ENCODE results near the gene ARMC9. TPM values are rescaled to one million over a fixed set of nuclear protein-coding genes. Genes with fewer than 3 reads are reported as not detected.

Gene ARMC9
- total and polyA plus RNA-seq, 2 donors (not counting 3 experiments of a cell fraction or from before 2014, with no cell fraction given), result 16.4 to 24.2 TPM

- Histone ChIP-seq H3K27me3 (ENCODE audit: control insufficient read depth in 2 of 2, insufficient read depth in 2 of 2, low read length in 2 of 2) (no peaks in the 10 kb centered on the region), H3K4me1 (ENCODE audit: control insufficient read depth, extremely low read depth, insufficient read depth, low read length) (peaks cover 11% of the 10 kb centered on the region), H3K36me3 (ENCODE audit: control insufficient read depth in 2 of 2, extremely low read depth in 1 of 2, insufficient read depth in 2 of 2, low read length in 2 of 2) (peaks cover 0 to 2% of the 10 kb centered on the region in 2 experiments), H3K4me2 (ENCODE audit: insufficient read depth, low read length) (no peak overlapping the region), H3K9me1 (replicated peaks; ENCODE audit: control insufficient read depth, extremely low read depth, insufficient read depth, low read length) (no peaks in the 10 kb centered on the region), H4K20me1 (replicated peaks; ENCODE audit: control insufficient read depth, extremely low read depth, insufficient read depth, low read length) (no peaks in the 10 kb centered on the region), H3K4me3 (replicated peaks in 1 of 3; ENCODE audit: insufficient read depth in 1 of 3, low read depth in 1 of 3, low read length in 3 of 3) (no peak overlapping the region), H2AFZ (ENCODE audit: low read depth, low read length) (no peak overlapping the region), H3K27ac (ENCODE audit: insufficient read depth, low read depth, low read length) (no peak overlapping the region), H3K9me3 (replicated peaks; ENCODE audit: control insufficient read depth, insufficient read depth, low read length) (no peaks in the 10 kb centered on the region), H3K9ac (replicated peaks; ENCODE audit: extremely low read depth, insufficient read depth, low read length) (no peak overlapping the region), H3K79me2 (ENCODE audit: control insufficient read depth, insufficient read depth, low read length) (no peaks in the 10 kb centered on the region)
- FAIRE-seq, result no peak
- ChIA-PET POLR2A (no interaction called here), CTCF (interaction anchor here (0.6 to 1.3 kb wide), 3 partner anchors 8 to 39 kb away, joined by 3 to 4 read pairs (median 3); no protein-coding TSS in a partner anchor)
- no peak for TF ChIP-seq EZH2 (IDR thresholded peaks at IDR 0.05; ENCODE audit: borderline replicate concordance, low read depth, low read length, severe bottlenecking)
- intact Hi-C loops (cut with micrococcal nuclease) (no loop called here), dilution Hi-C loops (cut with MboI; ENCODE audit: extremely low pct_ligation_motif_present, low sequenced_read_pairs) (no loop called here)
- DNase-seq (ENCODE audit: low read depth, low spot score), result no peak
- BruUV-seq (replicated peaks), result no TSS peak
Observed at GRCh38 chr2:231336236-231336635, 137.8 kb downstream of the ARMC9 start.

- no peak overlapping the region for H3K4me3 ChIP-seq (replicated peaks in 1 of 3; ENCODE audit: insufficient read depth in 1 of 3, low read depth in 1 of 3, low read length in 3 of 3)
- FAIRE-seq (no peak), DNase-seq (ENCODE audit: low read depth, low spot score) (no peak)
- H3K9me3 ChIP-seq (replicated peaks; ENCODE audit: control insufficient read depth, insufficient read depth, low read length), result no peaks in the 10 kb centered on the region
- BruUV-seq (replicated peaks), result no TSS peak
- POLR2A ChIA-PET, result no interaction called here
- no peak overlapping the region for H3K27ac ChIP-seq (ENCODE audit: insufficient read depth, low read depth, low read length)
- H3K79me2 ChIP-seq (ENCODE audit: control insufficient read depth, insufficient read depth, low read length), result no peaks in the 10 kb centered on the region
- H2AFZ ChIP-seq (ENCODE audit: low read depth, low read length), result no peak overlapping the region
- H3K4me1 ChIP-seq (ENCODE audit: control insufficient read depth, extremely low read depth, insufficient read depth, low read length), result peaks cover 11% of the 10 kb centered on the region
- H4K20me1 ChIP-seq (replicated peaks; ENCODE audit: control insufficient read depth, extremely low read depth, insufficient read depth, low read length), result no peaks in the 10 kb centered on the region
- intact Hi-C loops (cut with micrococcal nuclease) (no loop called here), dilution Hi-C loops (cut with MboI; ENCODE audit: extremely low pct_ligation_motif_present, low sequenced_read_pairs) (no loop called here)
- CTCF ChIA-PET, result interaction anchor here (1.3 kb wide), 1 partner anchor 28 kb away, joined by 4 read pairs; no protein-coding TSS in a partner anchor
- H3K36me3 ChIP-seq (ENCODE audit: control insufficient read depth in 2 of 2, extremely low read depth in 1 of 2, insufficient read depth in 2 of 2, low read length in 2 of 2), result peaks cover 0 to 2% of the 10 kb centered on the region in 2 experiments
- TF ChIP-seq FOS (IDR thresholded peaks at IDR 0.05; ENCODE audit: borderline replicate concordance, insufficient read depth, low read length), result no peak
- no peak for TF ChIP-seq CTCF (IDR thresholded peaks at IDR 0.05; ENCODE audit: extremely low read depth in 1 of 2, insufficient read depth in 1 of 2, low read depth in 1 of 2, low read length in 2 of 2)
- TF ChIP-seq MYC (IDR thresholded peaks at IDR 0.05; ENCODE audit: low read depth, low read length), result no peak
- TF ChIP-seq JUN (IDR thresholded peaks at IDR 0.05; ENCODE audit: borderline replicate concordance, insufficient read depth, insufficient read length, low read depth), result no peak
- no peak for TF ChIP-seq MAX (IDR thresholded peaks at IDR 0.05; ENCODE audit: insufficient read depth, insufficient read length)
- TF ChIP-seq POLR2A (IDR thresholded peaks at IDR 0.05; ENCODE audit: low read depth, low read length), result no peak
- no peak for TF ChIP-seq POLR2AphosphoS5 (IDR thresholded peaks at IDR 0.05; ENCODE audit: insufficient read depth, low read depth, low read length)
- TF ChIP-seq GATA2 (IDR thresholded peaks at IDR 0.05; ENCODE audit: insufficient read depth, insufficient read length, low read depth, low read length), result no peak
- no peaks in the 10 kb centered on the region for H3K27me3 ChIP-seq (ENCODE audit: control insufficient read depth in 2 of 2, insufficient read depth in 2 of 2, low read length in 2 of 2)
- H3K4me2 ChIP-seq (ENCODE audit: insufficient read depth, low read length), result no peak overlapping the region
- H3K9ac ChIP-seq (replicated peaks; ENCODE audit: extremely low read depth, insufficient read depth, low read length), result no peak overlapping the region
- no peaks in the 10 kb centered on the region for H3K9me1 ChIP-seq (replicated peaks; ENCODE audit: control insufficient read depth, extremely low read depth, insufficient read depth, low read length)
Observed at GRCh38 chr2:231336700-231337099, 138.3 kb downstream of the ARMC9 start.

All from endothelial cell of umbilical vein (primary cell).